Measurements from ENCODE around the gene CNTNAP2. TPM values are rescaled to one million over a fixed set of nuclear protein-coding genes. Genes with fewer than 3 reads are reported as not detected.

The CNTNAP2 gene
- total RNA-seq, 1 donor = 7.6 TPM

DNA sequence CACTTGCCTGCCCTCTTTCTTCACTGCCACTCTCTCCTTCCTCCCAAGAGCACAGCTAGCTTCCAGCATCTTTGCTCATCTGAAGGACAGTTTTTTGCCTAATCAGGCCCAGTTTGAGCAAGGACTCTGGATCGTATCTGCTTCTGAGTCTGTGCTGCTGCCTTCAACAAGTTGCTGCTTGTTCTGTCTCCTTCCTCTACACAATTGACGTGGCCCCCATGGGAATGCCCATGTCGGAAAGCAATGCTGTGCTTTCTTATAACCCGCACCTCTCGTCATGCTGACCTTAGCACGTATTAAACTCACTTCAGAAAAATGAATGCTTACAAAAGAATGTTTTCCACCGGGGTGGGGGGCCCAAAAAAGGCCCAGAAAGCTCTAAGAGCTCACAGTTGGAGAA, 2149.3 kb downstream of the CNTNAP2 start:
- no peaks in the 10 kb centered on the region for H3K27me3 ChIP-seq (ENCODE audit: insufficient read depth, low read length)
- no peak overlapping the region for H2AFZ ChIP-seq (ENCODE audit: low read length)
- H3K4me1 ChIP-seq (ENCODE audit: insufficient read depth, low read length) = no peaks in the 10 kb centered on the region
- TF ChIP-seq, protein P1, sequence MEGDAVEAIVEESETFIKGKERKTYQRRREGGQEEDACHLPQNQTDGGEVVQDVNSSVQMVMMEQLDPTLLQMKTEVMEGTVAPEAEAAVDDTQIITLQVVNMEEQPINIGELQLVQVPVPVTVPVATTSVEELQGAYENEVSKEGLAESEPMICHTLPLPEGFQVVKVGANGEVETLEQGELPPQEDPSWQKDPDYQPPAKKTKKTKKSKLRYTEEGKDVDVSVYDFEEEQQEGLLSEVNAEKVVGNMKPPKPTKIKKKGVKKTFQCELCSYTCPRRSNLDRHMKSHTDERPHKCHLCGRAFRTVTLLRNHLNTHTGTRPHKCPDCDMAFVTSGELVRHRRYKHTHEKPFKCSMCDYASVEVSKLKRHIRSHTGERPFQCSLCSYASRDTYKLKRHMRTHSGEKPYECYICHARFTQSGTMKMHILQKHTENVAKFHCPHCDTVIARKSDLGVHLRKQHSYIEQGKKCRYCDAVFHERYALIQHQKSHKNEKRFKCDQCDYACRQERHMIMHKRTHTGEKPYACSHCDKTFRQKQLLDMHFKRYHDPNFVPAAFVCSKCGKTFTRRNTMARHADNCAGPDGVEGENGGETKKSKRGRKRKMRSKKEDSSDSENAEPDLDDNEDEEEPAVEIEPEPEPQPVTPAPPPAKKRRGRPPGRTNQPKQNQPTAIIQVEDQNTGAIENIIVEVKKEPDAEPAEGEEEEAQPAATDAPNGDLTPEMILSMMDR (IDR thresholded peaks at IDR 0.05; ENCODE audit: extremely low read depth, low read depth, low read length) = no peak
- no peak overlapping the region for H3K27ac ChIP-seq (ENCODE audit: low read depth, low read length)
- H3K4me3 ChIP-seq (ENCODE audit: insufficient read depth, low read length) = no peak overlapping the region
- DNase-seq (ENCODE audit: insufficient read length, low spot score, missing footprints) = no peak
- no peaks in the 10 kb centered on the region for H3K9me3 ChIP-seq (ENCODE audit: low read depth, low read length)
- no peaks in the 10 kb centered on the region for H3K36me3 ChIP-seq (ENCODE audit: insufficient read depth, low read length)
- H4K20me1 ChIP-seq (ENCODE audit: insufficient read depth, low read length) = no peaks in the 10 kb centered on the region
- no peak overlapping the region for H3K4me2 ChIP-seq (ENCODE audit: insufficient read depth, low read length)
- no peaks in the 10 kb centered on the region for H3K79me2 ChIP-seq (ENCODE audit: insufficient read depth, low read length)

DNA sequence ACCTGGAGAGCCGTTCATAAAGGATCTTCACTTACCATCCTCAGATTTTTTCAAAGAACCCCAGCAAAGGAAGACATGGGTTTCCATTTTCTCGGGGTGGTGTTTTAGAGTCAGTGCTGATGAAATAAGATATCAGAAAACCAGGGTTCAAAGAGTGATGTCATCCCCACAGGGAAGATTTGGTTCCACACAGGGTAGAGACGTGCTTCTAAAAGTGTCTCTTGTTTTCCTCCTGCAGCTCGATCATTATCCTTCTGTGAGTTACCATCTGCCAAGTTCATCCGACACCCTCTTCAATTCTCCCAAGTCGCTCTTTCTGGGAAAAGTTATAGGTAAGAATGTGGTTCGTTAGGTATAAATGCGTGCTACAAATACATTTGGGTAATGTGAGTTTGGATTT, 2150.2 kb downstream of the CNTNAP2 start:
- H3K79me2 ChIP-seq (ENCODE audit: insufficient read depth, low read length) = no peaks in the 10 kb centered on the region
- no peaks in the 10 kb centered on the region for H3K4me1 ChIP-seq (ENCODE audit: insufficient read depth, low read length)
- H2AFZ ChIP-seq (ENCODE audit: low read length) = no peak overlapping the region
- H3K4me3 ChIP-seq (ENCODE audit: insufficient read depth, low read length) = no peak overlapping the region
- DNase-seq (ENCODE audit: insufficient read length, low spot score, missing footprints) = no peak
- H3K36me3 ChIP-seq (ENCODE audit: insufficient read depth, low read length) = no peaks in the 10 kb centered on the region
- no peaks in the 10 kb centered on the region for H4K20me1 ChIP-seq (ENCODE audit: insufficient read depth, low read length)
- TF ChIP-seq, protein P1 (IDR thresholded peaks at IDR 0.05; ENCODE audit: extremely low read depth, low read depth, low read length) = no peak
- H3K9me3 ChIP-seq (ENCODE audit: low read depth, low read length) = no peaks in the 10 kb centered on the region
- no peaks in the 10 kb centered on the region for H3K27me3 ChIP-seq (ENCODE audit: insufficient read depth, low read length)
- H3K27ac ChIP-seq (ENCODE audit: low read depth, low read length) = no peak overlapping the region
- no peak overlapping the region for H3K4me2 ChIP-seq (ENCODE audit: insufficient read depth, low read length)

DNA sequence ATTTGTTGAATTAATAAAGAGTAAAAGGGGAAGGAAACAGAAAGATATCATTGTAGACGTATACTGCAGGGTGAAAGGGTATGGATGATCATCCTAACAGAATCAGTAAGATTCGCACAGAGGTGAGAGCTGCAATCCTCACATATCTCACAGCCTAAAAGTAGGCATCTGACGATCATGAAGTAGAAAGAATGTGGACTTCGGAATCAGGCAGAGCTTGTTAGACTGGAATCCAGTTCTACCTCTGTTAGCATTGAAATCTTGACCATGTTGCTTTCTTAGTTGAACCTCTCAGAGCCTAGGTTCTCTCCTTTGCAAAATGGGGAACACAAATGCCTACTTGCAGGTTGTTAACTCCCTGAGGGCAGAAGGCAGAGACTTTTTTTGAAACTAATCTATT, 2154.0 kb downstream of the CNTNAP2 start:
- Histone ChIP-seq H3K27me3 (ENCODE audit: insufficient read depth, low read length) (no peaks in the 10 kb centered on the region), H2AFZ (ENCODE audit: low read length) (no peak overlapping the region), H3K79me2 (ENCODE audit: insufficient read depth, low read length) (no peaks in the 10 kb centered on the region), H3K27ac (ENCODE audit: low read depth, low read length) (no peak overlapping the region), H3K9me3 (ENCODE audit: low read depth, low read length) (no peaks in the 10 kb centered on the region), H3K36me3 (ENCODE audit: insufficient read depth, low read length) (no peaks in the 10 kb centered on the region), H4K20me1 (ENCODE audit: insufficient read depth, low read length) (no peaks in the 10 kb centered on the region), H3K4me2 (ENCODE audit: insufficient read depth, low read length) (no peak overlapping the region), H3K4me3 (ENCODE audit: insufficient read depth, low read length) (no peak overlapping the region), H3K4me1 (ENCODE audit: insufficient read depth, low read length) (no peaks in the 10 kb centered on the region)
- no peak for DNase-seq (ENCODE audit: insufficient read length, low spot score, missing footprints)
- TF ChIP-seq, protein P1 (IDR thresholded peaks at IDR 0.05; ENCODE audit: extremely low read depth, low read depth, low read length) = no peak

DNA sequence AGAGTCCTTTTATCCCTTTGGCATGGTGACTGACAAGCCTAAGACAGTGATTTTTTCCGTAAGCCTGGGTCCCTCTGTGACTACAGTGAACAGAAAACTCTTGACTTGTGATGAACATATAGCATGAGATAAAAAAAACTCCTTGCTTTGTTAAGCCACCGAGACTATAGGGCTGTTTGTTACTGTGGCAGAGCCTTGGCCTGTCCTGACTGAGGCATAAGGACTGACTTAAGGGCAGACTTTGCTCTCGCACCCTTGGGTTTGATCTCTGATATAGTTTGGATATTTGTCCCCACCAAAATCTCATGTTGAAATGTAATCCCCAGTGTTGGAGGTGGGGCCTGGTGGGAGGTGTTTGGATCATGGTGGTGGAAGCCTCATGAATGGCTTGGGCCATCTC, 2157.5 kb downstream of the CNTNAP2 start:
- no peaks in the 10 kb centered on the region for H3K79me2 ChIP-seq (ENCODE audit: insufficient read depth, low read length)
- TF ChIP-seq, protein P1 (IDR thresholded peaks at IDR 0.05; ENCODE audit: extremely low read depth, low read depth, low read length) = no peak
- no peaks in the 10 kb centered on the region for H3K9me3 ChIP-seq (ENCODE audit: low read depth, low read length)
- H3K27ac ChIP-seq (ENCODE audit: low read depth, low read length) = no peak overlapping the region
- no peaks in the 10 kb centered on the region for H3K36me3 ChIP-seq (ENCODE audit: insufficient read depth, low read length)
- H3K27me3 ChIP-seq (ENCODE audit: insufficient read depth, low read length) = no peaks in the 10 kb centered on the region
- no peak overlapping the region for H3K4me2 ChIP-seq (ENCODE audit: insufficient read depth, low read length)
- H3K4me1 ChIP-seq (ENCODE audit: insufficient read depth, low read length) = no peaks in the 10 kb centered on the region
- H4K20me1 ChIP-seq (ENCODE audit: insufficient read depth, low read length) = no peaks in the 10 kb centered on the region
- no peak overlapping the region for H3K4me3 ChIP-seq (ENCODE audit: insufficient read depth, low read length)
- no peak overlapping the region for H2AFZ ChIP-seq (ENCODE audit: low read length)
- DNase-seq (ENCODE audit: insufficient read length, low spot score, missing footprints) = no peak
